GM23338 (cell line): ENCODE results near the gene SHISA7. TPM values are rescaled to one million over a fixed set of nuclear protein-coding genes. Genes with fewer than 3 reads are reported as not detected.

Source experiments
- ATAC-seq: fragments of 200-7000 bp; cut with Tn5 transposase; 3 replicates; pipeline ENCODE4 v1.9.1; 2020
- DNase-seq: peaks from one replicate; pipeline ENCODE4 v3.0.0-alpha.2; 2015; ENCODE audit warnings: low spot score
- H2AFZ ChIP-seq: fragments of 200-600 bp; sonication (generic); 2 replicates; pipeline ENCODE4 v1.8.0; 2016; ENCODE audit warnings: antibody characterized with exemption, mild to moderate bottlenecking, moderate library complexity
- H3F3A ChIP-seq: fragments of 200-600 bp; sonication (generic); replicated peaks from 2 replicates; pipeline ENCODE4 v1.8.0; 2017; ENCODE audit warnings: antibody characterized with exemption, mixed run types, low read depth
- H3K27ac ChIP-seq: fragments of 200-600 bp; sonication (generic); 2 replicates; pipeline ENCODE4 v1.6.1; 2016; ENCODE audit warnings: low read depth
- H3K27me3 ChIP-seq: fragments of 200-600 bp; sonication (generic); 2 replicates; pipeline ENCODE4 v1.8.0; 2016; ENCODE audit warnings: mild to moderate bottlenecking, mixed run types, moderate library complexity; ENCODE audit not compliant: insufficient read depth
- H3K36me3 ChIP-seq: fragments of 200-600 bp; sonication (generic); 2 replicates; pipeline ENCODE4 v1.8.0; 2016; ENCODE audit warnings: mild to moderate bottlenecking; ENCODE audit not compliant: insufficient read depth
- H3K4me1 ChIP-seq: fragments of 200-600 bp; sonication (generic); 2 replicates; pipeline ENCODE4 v1.8.0; 2016; ENCODE audit warnings: mild to moderate bottlenecking, moderate library complexity; ENCODE audit not compliant: insufficient read depth
- H3K4me2 ChIP-seq: fragments of 200-600 bp; sonication (generic); 2 replicates; pipeline ENCODE4 v1.7.1; 2017; ENCODE audit warnings: mixed run types
- H3K4me3 ChIP-seq: fragments of 200-600 bp; sonication (generic); 2 replicates; pipeline ENCODE4 v1.6.1; 2016; ENCODE audit warnings: mixed run types
- H3K79me2 ChIP-seq: fragments of 200-600 bp; sonication (generic); replicated peaks from 2 replicates; pipeline ENCODE4 v1.8.0; 2017; ENCODE audit warnings: mild to moderate bottlenecking; ENCODE audit not compliant: insufficient read depth
- H3K9me2 ChIP-seq: fragments of 200-600 bp; sonication (generic); 2 replicates; pipeline ENCODE4 v1.8.0; 2017; ENCODE audit not compliant: insufficient read depth
- H4K20me1 ChIP-seq: fragments of 200-600 bp; sonication (generic); replicated peaks from 2 replicates; pipeline ENCODE4 v1.8.0; 2017; ENCODE audit warnings: mild to moderate bottlenecking; ENCODE audit not compliant: insufficient read depth
- H3K27ac Mint-ChIP-seq: 2 replicates; pipeline ENCODE4 v1.8.0; 2020; ENCODE audit warnings: inconsistent platforms, mild to moderate bottlenecking, moderate library complexity, mixed read lengths
- H3K27me3 Mint-ChIP-seq: 3 replicates; pipeline ENCODE4 v1.8.0; 2022; ENCODE audit warnings: low read depth, mild to moderate bottlenecking, moderate library complexity, mixed read lengths, inconsistent platforms; ENCODE audit not compliant: insufficient read depth, poor library complexity
- H3K36me3 Mint-ChIP-seq: 3 replicates; pipeline ENCODE4 v1.8.0; 2021; ENCODE audit warnings: low read depth, mild to moderate bottlenecking, inconsistent platforms, moderate library complexity, mixed read lengths
- H3K4me1 Mint-ChIP-seq: 3 replicates; pipeline ENCODE4 v1.8.0; 2020; ENCODE audit warnings: mild to moderate bottlenecking, inconsistent platforms, mixed read lengths
- H3K4me3 Mint-ChIP-seq: 3 replicates; pipeline ENCODE4 v1.8.0; 2021; ENCODE audit warnings: moderate library complexity, mild to moderate bottlenecking, inconsistent platforms, mixed read lengths
- H3K9me3 Mint-ChIP-seq: 3 replicates; pipeline ENCODE4 v1.8.0; 2020; ENCODE audit warnings: moderate library complexity, mild to moderate bottlenecking, inconsistent platforms, mixed read lengths
- CREB1 ChIP-seq: fragments of 250-450 bp; sonication (Bioruptor Pico); IDR thresholded peaks from 2 replicates; pipeline ENCODE4 v1.5.0; 2020; ENCODE audit warnings: low read depth, mild to moderate bottlenecking, moderate library complexity
- ETS1 ChIP-seq: IDR thresholded peaks from 2 replicates; pipeline ENCODE4 v1.6.1; 2016; ENCODE audit warnings: antibody characterized with exemption
- EZH2 ChIP-seq: fragments of 200-600 bp; sonication (generic); IDR thresholded peaks from one replicate; pipeline ENCODE4 v1.8.0; 2017; ENCODE audit warnings: antibody characterized with exemption, mild to moderate bottlenecking, low read depth; ENCODE audit not compliant: unreplicated experiment
- EZH2phosphoT487 ChIP-seq: fragments of 200-600 bp; sonication (generic); IDR thresholded peaks from one replicate; pipeline ENCODE4 v1.8.1; 2018; ENCODE audit warnings: antibody characterized with exemption; ENCODE audit not compliant: unreplicated experiment
- JUNB ChIP-seq: IDR thresholded peaks from one replicate; pipeline ENCODE4 v1.6.1; 2016; ENCODE audit warnings: antibody characterized with exemption; ENCODE audit not compliant: unreplicated experiment
- NANOG ChIP-seq: IDR thresholded peaks from 2 replicates; pipeline ENCODE4 v1.6.1; 2016; ENCODE audit warnings: antibody characterized with exemption, borderline replicate concordance
- POLR2AphosphoS5 ChIP-seq: IDR thresholded peaks from 2 replicates; pipeline ENCODE4 v1.6.1; 2016; ENCODE audit warnings: antibody characterized with exemption, low read depth
- REST ChIP-seq: IDR thresholded peaks from one replicate; pipeline ENCODE4 v1.6.1; 2018; ENCODE audit warnings: antibody characterized with exemption; ENCODE audit not compliant: unreplicated experiment
- STAT1 ChIP-seq: IDR thresholded peaks from one replicate; pipeline ENCODE4 v1.6.1; 2016; ENCODE audit warnings: antibody characterized with exemption; ENCODE audit not compliant: unreplicated experiment
- ZNF114 ChIP-seq: fragments of 250-450 bp; sonication (Bioruptor Pico); IDR thresholded peaks from 2 replicates; pipeline ENCODE4 v1.5.0; 2020; ENCODE audit warnings: mild to moderate bottlenecking, moderate library complexity
- ZNF331 ChIP-seq: fragments of 250-450 bp; sonication (Bioruptor Pico); IDR thresholded peaks from 2 replicates; pipeline ENCODE4 v1.5.0; 2020; ENCODE audit warnings: low read depth, mild to moderate bottlenecking, moderate library complexity
- polyA plus RNA-seq: library from polyadenylated mRNA; unstranded; fragments of >200 nt; fragmentation: Nextera tagmentation; extraction: Ambion mirVana; gene quantifications from 2 replicates; pipeline ENCODE4 v1.2.1, GENCODE V29; 2016
- total RNA-seq: library from RNA; depleted of rRNA; stranded (reverse); fragments of >200 nt; shearing (Covaris generic); gene quantifications from 2 replicates; pipeline ENCODE4 v1.2.3, GENCODE V29; 2014
- TF ChIP-seq, protein P1 (sequence below): fragments of 250-450 bp; sonication (Bioruptor Pico); IDR thresholded peaks from 2 replicates; pipeline ENCODE4 v1.5.0; 2020; ENCODE audit warnings: mild to moderate bottlenecking, moderate library complexity
- TF ChIP-seq, protein P2 (sequence below), 2 experiments: fragments of 200-600 bp in 1 of 2; sonication (generic) in 1 of 2; conservative IDR thresholded peaks; 2 replicates each; pipeline versions ENCODE4 v1.5.1 to v1.6.1; 2016 to 2017; ENCODE audit warnings: antibody characterized with exemption in 2 of 2, low read depth in 2 of 2, mild to moderate bottlenecking in 2 of 2, moderate library complexity in 1 of 2

The SHISA7 gene
- total and polyA plus RNA-seq, 2 experiments from 2014 or later, result 0.32 to 1.4 TPM

GRCh38 chr19:55472463-55472862, 29.4 kb upstream of the SHISA7 start:
- no peak overlapping the region for H3K4me3 Mint-ChIP-seq
- H3K27ac Mint-ChIP-seq, result no peak overlapping the region
- TF ChIP-seq NANOG (no peak), STAT1 (no peak), ZNF114 (CRISPR knock-in tag) (no peak), POLR2AphosphoS5 (no peak), EZH2phosphoT487 (no peak), JUNB (no peak), ZNF331 (CRISPR knock-in tag) (no peak), EZH2 (no peak), REST (no peak), CREB1 (CRISPR knock-in tag) (no peak), ETS1 (no peak)
- TF ChIP-seq, protein P1, sequence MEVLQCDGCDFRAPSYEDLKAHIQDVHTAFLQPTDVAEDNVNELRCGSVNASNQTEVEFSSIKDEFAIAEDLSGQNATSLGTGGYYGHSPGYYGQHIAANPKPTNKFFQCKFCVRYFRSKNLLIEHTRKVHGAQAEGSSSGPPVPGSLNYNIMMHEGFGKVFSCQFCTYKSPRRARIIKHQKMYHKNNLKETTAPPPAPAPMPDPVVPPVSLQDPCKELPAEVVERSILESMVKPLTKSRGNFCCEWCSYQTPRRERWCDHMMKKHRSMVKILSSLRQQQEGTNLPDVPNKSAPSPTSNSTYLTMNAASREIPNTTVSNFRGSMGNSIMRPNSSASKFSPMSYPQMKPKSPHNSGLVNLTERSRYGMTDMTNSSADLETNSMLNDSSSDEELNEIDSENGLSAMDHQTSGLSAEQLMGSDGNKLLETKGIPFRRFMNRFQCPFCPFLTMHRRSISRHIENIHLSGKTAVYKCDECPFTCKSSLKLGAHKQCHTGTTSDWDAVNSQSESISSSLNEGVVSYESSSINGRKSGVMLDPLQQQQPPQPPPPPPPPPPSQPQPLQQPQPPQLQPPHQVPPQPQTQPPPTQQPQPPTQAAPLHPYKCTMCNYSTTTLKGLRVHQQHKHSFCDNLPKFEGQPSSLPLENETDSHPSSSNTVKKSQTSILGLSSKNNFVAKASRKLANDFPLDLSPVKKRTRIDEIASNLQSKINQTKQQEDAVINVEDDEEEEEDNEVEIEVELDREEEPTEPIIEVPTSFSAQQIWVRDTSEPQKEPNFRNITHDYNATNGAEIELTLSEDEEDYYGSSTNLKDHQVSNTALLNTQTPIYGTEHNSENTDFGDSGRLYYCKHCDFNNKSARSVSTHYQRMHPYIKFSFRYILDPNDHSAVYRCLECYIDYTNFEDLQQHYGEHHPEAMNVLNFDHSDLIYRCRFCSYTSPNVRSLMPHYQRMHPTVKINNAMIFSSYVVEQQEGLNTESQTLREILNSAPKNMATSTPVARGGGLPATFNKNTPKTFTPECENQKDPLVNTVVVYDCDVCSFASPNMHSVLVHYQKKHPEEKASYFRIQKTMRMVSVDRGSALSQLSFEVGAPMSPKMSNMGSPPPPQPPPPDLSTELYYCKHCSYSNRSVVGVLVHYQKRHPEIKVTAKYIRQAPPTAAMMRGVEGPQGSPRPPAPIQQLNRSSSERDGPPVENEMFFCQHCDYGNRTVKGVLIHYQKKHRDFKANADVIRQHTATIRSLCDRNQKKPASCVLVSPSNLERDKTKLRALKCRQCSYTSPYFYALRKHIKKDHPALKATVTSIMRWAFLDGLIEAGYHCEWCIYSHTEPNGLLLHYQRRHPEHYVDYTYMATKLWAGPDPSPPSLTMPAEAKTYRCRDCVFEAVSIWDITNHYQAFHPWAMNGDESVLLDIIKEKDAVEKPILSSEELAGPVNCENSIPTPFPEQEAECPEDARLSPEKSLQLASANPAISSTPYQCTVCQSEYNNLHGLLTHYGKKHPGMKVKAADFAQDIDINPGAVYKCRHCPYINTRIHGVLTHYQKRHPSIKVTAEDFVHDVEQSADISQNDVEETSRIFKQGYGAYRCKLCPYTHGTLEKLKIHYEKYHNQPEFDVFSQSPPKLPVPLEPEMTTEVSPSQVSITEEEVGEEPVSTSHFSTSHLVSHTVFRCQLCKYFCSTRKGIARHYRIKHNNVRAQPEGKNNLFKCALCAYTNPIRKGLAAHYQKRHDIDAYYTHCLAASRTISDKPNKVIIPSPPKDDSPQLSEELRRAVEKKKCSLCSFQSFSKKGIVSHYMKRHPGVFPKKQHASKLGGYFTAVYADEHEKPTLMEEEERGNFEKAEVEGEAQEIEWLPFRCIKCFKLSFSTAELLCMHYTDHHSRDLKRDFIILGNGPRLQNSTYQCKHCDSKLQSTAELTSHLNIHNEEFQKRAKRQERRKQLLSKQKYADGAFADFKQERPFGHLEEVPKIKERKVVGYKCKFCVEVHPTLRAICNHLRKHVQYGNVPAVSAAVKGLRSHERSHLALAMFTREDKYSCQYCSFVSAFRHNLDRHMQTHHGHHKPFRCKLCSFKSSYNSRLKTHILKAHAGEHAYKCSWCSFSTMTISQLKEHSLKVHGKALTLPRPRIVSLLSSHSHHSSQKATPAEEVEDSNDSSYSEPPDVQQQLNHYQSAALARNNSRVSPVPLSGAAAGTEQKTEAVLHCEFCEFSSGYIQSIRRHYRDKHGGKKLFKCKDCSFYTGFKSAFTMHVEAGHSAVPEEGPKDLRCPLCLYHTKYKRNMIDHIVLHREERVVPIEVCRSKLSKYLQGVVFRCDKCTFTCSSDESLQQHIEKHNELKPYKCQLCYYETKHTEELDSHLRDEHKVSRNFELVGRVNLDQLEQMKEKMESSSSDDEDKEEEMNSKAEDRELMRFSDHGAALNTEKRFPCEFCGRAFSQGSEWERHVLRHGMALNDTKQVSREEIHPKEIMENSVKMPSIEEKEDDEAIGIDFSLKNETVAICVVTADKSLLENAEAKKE (CRISPR knock-in tag), result no peak
- TF ChIP-seq, protein P2, sequence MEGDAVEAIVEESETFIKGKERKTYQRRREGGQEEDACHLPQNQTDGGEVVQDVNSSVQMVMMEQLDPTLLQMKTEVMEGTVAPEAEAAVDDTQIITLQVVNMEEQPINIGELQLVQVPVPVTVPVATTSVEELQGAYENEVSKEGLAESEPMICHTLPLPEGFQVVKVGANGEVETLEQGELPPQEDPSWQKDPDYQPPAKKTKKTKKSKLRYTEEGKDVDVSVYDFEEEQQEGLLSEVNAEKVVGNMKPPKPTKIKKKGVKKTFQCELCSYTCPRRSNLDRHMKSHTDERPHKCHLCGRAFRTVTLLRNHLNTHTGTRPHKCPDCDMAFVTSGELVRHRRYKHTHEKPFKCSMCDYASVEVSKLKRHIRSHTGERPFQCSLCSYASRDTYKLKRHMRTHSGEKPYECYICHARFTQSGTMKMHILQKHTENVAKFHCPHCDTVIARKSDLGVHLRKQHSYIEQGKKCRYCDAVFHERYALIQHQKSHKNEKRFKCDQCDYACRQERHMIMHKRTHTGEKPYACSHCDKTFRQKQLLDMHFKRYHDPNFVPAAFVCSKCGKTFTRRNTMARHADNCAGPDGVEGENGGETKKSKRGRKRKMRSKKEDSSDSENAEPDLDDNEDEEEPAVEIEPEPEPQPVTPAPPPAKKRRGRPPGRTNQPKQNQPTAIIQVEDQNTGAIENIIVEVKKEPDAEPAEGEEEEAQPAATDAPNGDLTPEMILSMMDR (conservative IDR thresholded peaks at IDR 0.05; ENCODE audit: low read depth in 2 of 2), result no peak
- H3K4me3 ChIP-seq, result no peak overlapping the region
- no peak overlapping the region for H3K4me2 ChIP-seq
- H2AFZ ChIP-seq, result no peak overlapping the region
- H3K4me1 ChIP-seq, result peaks cover 13% of the 10 kb centered on the region; the same call in 1 of the 2 replicates
- no peak overlapping the region for H3K27ac ChIP-seq
- no peaks in the 10 kb centered on the region for H3K9me3 Mint-ChIP-seq
- no peaks in the 10 kb centered on the region for H3K27me3 ChIP-seq
- peaks cover 15% of the 10 kb centered on the region for H3K27me3 Mint-ChIP-seq
- no peaks in the 10 kb centered on the region for H3K9me2 ChIP-seq
- H4K20me1 ChIP-seq, result no peaks in the 10 kb centered on the region
- DNase-seq (no peak), ATAC-seq (no peak)
- no peaks in the 10 kb centered on the region for H3K36me3 Mint-ChIP-seq
- H3F3A ChIP-seq, result peaks cover 19% of the 10 kb centered on the region
- no peaks in the 10 kb centered on the region for H3K36me3 ChIP-seq
- peaks cover 16% of the 10 kb centered on the region for H3K4me1 Mint-ChIP-seq
- peaks cover 4% of the 10 kb centered on the region for H3K79me2 ChIP-seq
